Mesendoderm (in vitro differentiated cells): Measurements from ENCODE around the gene CCT7.

Experiments used
- DNase-seq: peaks from one replicate; pipeline ENCODE4 v3.0.0; 2013
- H2AK5ac ChIP-seq: 2 replicates; pipeline ENCODE4 v1.6.1; 2013; ENCODE audit warnings: low read length, inconsistent platforms
- H2BK120ac ChIP-seq: 2 replicates; pipeline ENCODE4 v1.6.1; 2013; ENCODE audit warnings: low read depth, mild to moderate bottlenecking, low read length, moderate library complexity, mixed read lengths
- H2BK15ac ChIP-seq: replicated peaks from 2 replicates; pipeline ENCODE4 v1.6.1; 2013; ENCODE audit warnings: low read depth, mild to moderate bottlenecking, moderate library complexity
- H2BK5ac ChIP-seq: 2 replicates; pipeline ENCODE4 v1.6.1; 2013; ENCODE audit warnings: low read length, inconsistent platforms
- H3K18ac ChIP-seq: 2 replicates; pipeline ENCODE4 v1.6.1; 2013; ENCODE audit warnings: mild to moderate bottlenecking, low read length, mixed read lengths
- H3K23ac ChIP-seq: one replicate; pipeline ENCODE4 v1.6.1; 2013; ENCODE audit warnings: low read length
- H3K27ac ChIP-seq: 2 replicates; pipeline ENCODE4 v1.5.1; 2013; ENCODE audit warnings: low read depth, mild to moderate bottlenecking, inconsistent platforms, low read length, moderate library complexity
- H3K27me3 ChIP-seq: 2 replicates; pipeline ENCODE4 v1.6.1; 2013; ENCODE audit warnings: low read length, control low read depth, mild to moderate bottlenecking, inconsistent platforms; ENCODE audit not compliant: insufficient read depth, poor library complexity
- H3K36me3 ChIP-seq: 2 replicates; pipeline ENCODE4 v1.6.1; 2013; ENCODE audit warnings: low read length, inconsistent platforms; ENCODE audit not compliant: control insufficient read depth, insufficient read depth
- H3K4ac ChIP-seq: one replicate; pipeline ENCODE4 v1.6.1; 2013; ENCODE audit warnings: low read depth, mild to moderate bottlenecking, low read length, moderate library complexity
- H3K4me1 ChIP-seq: 2 replicates; pipeline ENCODE4 v1.6.1; 2013; ENCODE audit warnings: low read depth, low read length, inconsistent platforms; ENCODE audit not compliant: control insufficient read depth
- H3K4me2 ChIP-seq: 2 replicates; pipeline ENCODE4 v1.6.1; 2013; ENCODE audit warnings: low read length
- H3K4me3 ChIP-seq: 2 replicates; pipeline ENCODE4 v1.5.1; 2013; ENCODE audit warnings: mild to moderate bottlenecking, low read length
- H3K56ac ChIP-seq: one replicate; pipeline ENCODE4 v1.6.1; 2013; ENCODE audit warnings: low read length
- H3K79me1 ChIP-seq: 2 replicates; pipeline ENCODE4 v1.6.1; 2013; ENCODE audit warnings: low read length, inconsistent platforms
- H3K79me2 ChIP-seq: 2 replicates; pipeline ENCODE4 v1.6.1; 2013; ENCODE audit warnings: mild to moderate bottlenecking, low read length; ENCODE audit not compliant: control insufficient read depth, insufficient read depth
- H3K9ac ChIP-seq: 2 replicates; pipeline ENCODE4 v1.6.1; 2013; ENCODE audit warnings: low read length, inconsistent platforms
- H4K5ac ChIP-seq: one replicate; pipeline ENCODE4 v1.6.1; 2013; ENCODE audit warnings: low read length
- H4K8ac ChIP-seq: one replicate; pipeline ENCODE4 v1.6.1; 2013; ENCODE audit warnings: low read depth, mild to moderate bottlenecking, control low read depth, low read length, moderate library complexity
- WGBS: extraction: QIAGEN DNeasy Blood & Tissue Kit; methylation state at CpG from one replicate; pipeline ENCODE4 v1.1.7; 2013; ENCODE audit warnings: low lambda C conversion rate, missing lambda C conversion rate; ENCODE audit not compliant: insufficient coverage; ENCODE audit errors: extremely low coverage; 5-methylcytosine and 5-hydroxymethylcytosine counted together

CCT7 gene

GRCh38 chr2:73289304-73289703, 55.2 kb downstream of the CCT7 start:
- H3K23ac ChIP-seq = no peak overlapping the region
- no peaks in the 10 kb centered on the region for H3K79me2 ChIP-seq
- H2BK5ac ChIP-seq = no peak overlapping the region
- H3K9ac ChIP-seq = no peak overlapping the region
- no peak overlapping the region for H3K27ac ChIP-seq
- H3K4me3 ChIP-seq = no peak overlapping the region
- no peaks in the 10 kb centered on the region for H3K79me1 ChIP-seq
- H2BK15ac ChIP-seq = no peak overlapping the region
- no peak overlapping the region for H3K4ac ChIP-seq
- H2AK5ac ChIP-seq = no peak overlapping the region
- no peak overlapping the region for H3K4me2 ChIP-seq
- no peak overlapping the region for H4K5ac ChIP-seq
- DNase-seq = no peak
- H3K27me3 ChIP-seq = peaks cover 24% of the 10 kb centered on the region
- no peak overlapping the region for H3K18ac ChIP-seq
- no peak overlapping the region for H3K56ac ChIP-seq
- no peaks in the 10 kb centered on the region for H3K4me1 ChIP-seq
- H2BK120ac ChIP-seq = no peak overlapping the region
- H4K8ac ChIP-seq = no peak overlapping the region
- no peaks in the 10 kb centered on the region for H3K36me3 ChIP-seq

GRCh38 chr2:73290049-73290839, 56.1 kb downstream of the CCT7 start:
- no CpG with 5 or more reads among the region's 6 CpGs for WGBS
- no peaks in the 10 kb centered on the region for H3K4me1 ChIP-seq
- H3K27ac ChIP-seq = no peak overlapping the region
- H4K8ac ChIP-seq = no peak overlapping the region
- H2BK15ac ChIP-seq = no peak overlapping the region
- peaks cover 28% of the 10 kb centered on the region for H3K27me3 ChIP-seq
- no peaks in the 10 kb centered on the region for H3K79me1 ChIP-seq
- H3K4ac ChIP-seq = no peak overlapping the region
- no peak overlapping the region for H3K9ac ChIP-seq
- no peak overlapping the region for H3K18ac ChIP-seq
- no peak overlapping the region for H3K4me3 ChIP-seq
- no peak overlapping the region for H2BK5ac ChIP-seq
- no peaks in the 10 kb centered on the region for H3K79me2 ChIP-seq
- no peak overlapping the region for H4K5ac ChIP-seq
- H3K36me3 ChIP-seq = no peaks in the 10 kb centered on the region
- no peak overlapping the region for H3K23ac ChIP-seq
- no peak overlapping the region for H3K56ac ChIP-seq
- no peak overlapping the region for H2AK5ac ChIP-seq
- H3K4me2 ChIP-seq = no peak overlapping the region
- no peak overlapping the region for H2BK120ac ChIP-seq
- DNase-seq = peak; percentile 73

GRCh38 chr2:73291093-73291460, 57.0 kb downstream of the CCT7 start:
- peak; percentile 77 for DNase-seq
- Histone ChIP-seq H2BK120ac (no peak overlapping the region), H3K9ac (no peak overlapping the region), H2AK5ac (no peak overlapping the region), H3K4me3 (no peak overlapping the region), H2BK15ac (no peak overlapping the region), H3K36me3 (no peaks in the 10 kb centered on the region), H3K79me2 (no peaks in the 10 kb centered on the region), H3K23ac (no peak overlapping the region), H3K18ac (no peak overlapping the region), H3K79me1 (no peaks in the 10 kb centered on the region), H3K4me1 (no peaks in the 10 kb centered on the region), H3K4ac (no peak overlapping the region), H3K27ac (no peak overlapping the region), H4K8ac (no peak overlapping the region), H4K5ac (no peak overlapping the region), H3K56ac (no peak overlapping the region), H3K27me3 (peaks cover 28% of the 10 kb centered on the region), H2BK5ac (no peak overlapping the region), H3K4me2 (peak overlapping the region; percentile 1)
- WGBS = no CpG with 5 or more reads among the region's 34 CpGs

- Histone ChIP-seq H3K4me3 (no peak overlapping the region), H4K5ac (no peak overlapping the region), H3K36me3 (no peaks in the 10 kb centered on the region), H2AK5ac (no peak overlapping the region), H2BK120ac (no peak overlapping the region), H3K27me3 (peaks cover 28% of the 10 kb centered on the region), H3K79me2 (no peaks in the 10 kb centered on the region), H3K4ac (no peak overlapping the region), H2BK5ac (no peak overlapping the region), H3K27ac (no peak overlapping the region), H3K9ac (no peak overlapping the region), H3K4me2 (peak overlapping the region; percentile 1), H3K18ac (no peak overlapping the region), H3K23ac (no peak overlapping the region), H3K79me1 (no peaks in the 10 kb centered on the region), H3K56ac (no peak overlapping the region), H2BK15ac (no peak overlapping the region), H3K4me1 (no peaks in the 10 kb centered on the region), H4K8ac (no peak overlapping the region)
- peak; percentile 77 for DNase-seq
- no CpG with 5 or more reads among the region's 82 CpGs for WGBS
These were observed 57.6 kb downstream of the CCT7 start for GRCh38 chr2:73291461-73292315.

GRCh38 chr2:73292316-73292905, 58.3 kb downstream of the CCT7 start:
- Histone ChIP-seq H3K18ac (no peak overlapping the region), H3K4me3 (no peak overlapping the region), H3K79me1 (no peaks in the 10 kb centered on the region), H3K4me2 (no peak overlapping the region), H3K36me3 (no peaks in the 10 kb centered on the region), H3K4ac (no peak overlapping the region), H3K27ac (no peak overlapping the region), H2BK5ac (no peak overlapping the region), H2AK5ac (no peak overlapping the region), H4K8ac (no peak overlapping the region), H3K23ac (no peak overlapping the region), H2BK15ac (no peak overlapping the region), H3K27me3 (peaks cover 28% of the 10 kb centered on the region), H4K5ac (no peak overlapping the region), H2BK120ac (no peak overlapping the region), H3K9ac (no peak overlapping the region), H3K56ac (no peak overlapping the region), H3K4me1 (no peaks in the 10 kb centered on the region), H3K79me2 (no peaks in the 10 kb centered on the region)
- no peak for DNase-seq
- no CpG with 5 or more reads among the region's 38 CpGs for WGBS
